ENCODE results near the gene BCL2L13. TPM values are rescaled to one million over a fixed set of nuclear protein-coding genes. Genes with fewer than 3 reads are reported as not detected.

The BCL2L13 gene
- total and polyA plus RNA-seq, 8 donors: 30.5 to 38.9 (median 34.6) TPM

GRCh38 chr22:17734187-17734586, 95.6 kb downstream of the BCL2L13 start:
- Histone ChIP-seq H3K4me1 (no peaks in the 10 kb centered on the region), H3K9me3 (no peaks in the 10 kb centered on the region), H3K36me3 (peaks cover 0 to 100% of the 10 kb centered on the region in 2 donors), H3K4me3 (no peak overlapping the region), H3K27ac (no peak overlapping the region), H3K27me3 (no peaks in the 10 kb centered on the region)
- DNase-seq (no peak), ATAC-seq (no peak)
- no peak for TF ChIP-seq CTCF (IDR thresholded peaks at IDR 0.05)
- intact Hi-C loops (cut with DNase I): no loop called here

- intact Hi-C loops (cut with DNase I): no loop called here
- DNase-seq: no peak
- TF ChIP-seq CTCF (IDR thresholded peaks at IDR 0.05): no peak
- no peak for ATAC-seq
- Histone ChIP-seq H3K9me3 (no peaks in the 10 kb centered on the region), H3K4me3 (no peak overlapping the region), H3K27ac (no peak overlapping the region), H3K36me3 (peaks cover 0 to 87% of the 10 kb centered on the region in 2 donors), H3K4me1 (no peaks in the 10 kb centered on the region), H3K27me3 (no peaks in the 10 kb centered on the region)
Observed at GRCh38 chr22:17738386-17739128, 100.0 kb downstream of the BCL2L13 start.

GRCh38 chr22:17739196-17739975, 100.8 kb downstream of the BCL2L13 start:
- DNase-seq (no peak), ATAC-seq (no peak)
- no peaks in the 10 kb centered on the region for H3K27me3 ChIP-seq
- no peak overlapping the region for H3K4me3 ChIP-seq
- no peaks in the 10 kb centered on the region for H3K4me1 ChIP-seq
- H3K27ac ChIP-seq: no peak overlapping the region
- no peaks in the 10 kb centered on the region for H3K9me3 ChIP-seq
- peaks cover 0 to 87% of the 10 kb centered on the region in 2 donors for H3K36me3 ChIP-seq
- intact Hi-C loops (cut with DNase I): no loop called here
- no peak for TF ChIP-seq CTCF (IDR thresholded peaks at IDR 0.05)

- Histone ChIP-seq H3K27ac (no peak overlapping the region), H3K4me3 (no peak overlapping the region), H3K27me3 (no peaks in the 10 kb centered on the region), H3K4me1 (no peaks in the 10 kb centered on the region), H3K9me3 (no peaks in the 10 kb centered on the region), H3K36me3 (peaks cover 0 to 61% of the 10 kb centered on the region in 2 donors)
- intact Hi-C loops (cut with DNase I): no loop called here
- no peak for TF ChIP-seq CTCF (IDR thresholded peaks at IDR 0.05)
- DNase-seq: no peak
- no peak for ATAC-seq
Observed at GRCh38 chr22:17741866-17742526, 103.4 kb downstream of the BCL2L13 start.

- Histone ChIP-seq H3K4me3 (no peak overlapping the region), H3K36me3 (peaks cover 0 to 56% of the 10 kb centered on the region in 2 donors), H3K27ac (no peak overlapping the region), H3K9me3 (no peaks in the 10 kb centered on the region), H3K27me3 (no peaks in the 10 kb centered on the region), H3K4me1 (no peaks in the 10 kb centered on the region)
- peak; percentile 91 for ATAC-seq
- DNase-seq: peak in 3 of 4 donors; percentile 16 to 83 (median 70)
- TF ChIP-seq CTCF (IDR thresholded peaks at IDR 0.05): peak; percentile 75 to 76
- intact Hi-C loops (cut with DNase I): no loop called here
Observed at GRCh38 chr22:17742527-17742902, 104.0 kb downstream of the BCL2L13 start.
